GM20431 (cell line): ENCODE data around the gene UAP1L1.

Experiments
- in situ Hi-C: fragments of 300-500 bp; cut with MseI, MboI; formaldehyde crosslinking; loops from one replicate; pipeline ENCODE4 v1.15.0; 2020; ENCODE audit warnings: low sequenced_read_pairs; ENCODE audit not compliant: unreplicated experiment

The UAP1L1 gene

GRCh38 chr9:137127301-137128157, 50.2 kb downstream of the UAP1L1 start:
- in situ Hi-C loops: loop anchor here (10.0 kb wide), 1 partner anchor 97 kb away; the partner anchor contains the start of genes CYSRT1, RNF208 and RNF224

DNA sequence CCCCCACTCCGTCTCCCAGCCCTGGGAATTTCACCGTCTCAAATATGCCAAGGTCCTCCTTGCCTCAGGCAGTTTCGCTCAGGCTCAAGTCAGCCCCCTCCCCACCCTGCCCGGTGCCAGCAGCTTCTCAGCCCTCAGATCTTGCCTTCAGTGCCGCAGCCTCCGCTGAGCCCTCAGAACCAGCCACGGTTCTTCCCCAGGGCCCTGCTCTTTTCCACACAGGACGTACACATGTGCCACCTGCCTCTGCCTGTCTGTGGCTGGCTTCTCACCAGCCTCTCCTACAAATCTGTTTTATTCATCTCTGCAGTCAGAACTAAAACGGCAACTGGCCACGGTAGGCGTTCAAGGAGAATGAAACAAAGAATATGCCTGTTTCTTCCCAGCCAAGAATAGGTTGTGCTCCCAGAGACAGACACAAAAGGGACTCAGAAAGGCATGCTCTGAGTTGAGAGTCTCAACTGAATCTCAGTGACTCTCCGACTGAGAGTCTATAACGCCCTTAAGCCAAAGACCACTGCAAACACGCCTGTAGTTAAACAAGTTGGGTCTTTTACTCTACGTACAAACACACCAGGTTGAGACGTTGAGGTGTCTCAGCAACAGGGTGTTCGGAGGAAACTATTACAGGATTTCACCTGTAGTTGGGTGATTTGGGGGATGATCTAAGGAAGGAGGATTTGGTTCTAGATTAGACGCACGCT, 51.0 kb downstream of the UAP1L1 start:
- in situ Hi-C loops: loop anchor here (10.0 kb wide), 1 partner anchor 96 kb away; the partner anchor contains the start of genes CYSRT1, RNF208 and RNF224

DNA sequence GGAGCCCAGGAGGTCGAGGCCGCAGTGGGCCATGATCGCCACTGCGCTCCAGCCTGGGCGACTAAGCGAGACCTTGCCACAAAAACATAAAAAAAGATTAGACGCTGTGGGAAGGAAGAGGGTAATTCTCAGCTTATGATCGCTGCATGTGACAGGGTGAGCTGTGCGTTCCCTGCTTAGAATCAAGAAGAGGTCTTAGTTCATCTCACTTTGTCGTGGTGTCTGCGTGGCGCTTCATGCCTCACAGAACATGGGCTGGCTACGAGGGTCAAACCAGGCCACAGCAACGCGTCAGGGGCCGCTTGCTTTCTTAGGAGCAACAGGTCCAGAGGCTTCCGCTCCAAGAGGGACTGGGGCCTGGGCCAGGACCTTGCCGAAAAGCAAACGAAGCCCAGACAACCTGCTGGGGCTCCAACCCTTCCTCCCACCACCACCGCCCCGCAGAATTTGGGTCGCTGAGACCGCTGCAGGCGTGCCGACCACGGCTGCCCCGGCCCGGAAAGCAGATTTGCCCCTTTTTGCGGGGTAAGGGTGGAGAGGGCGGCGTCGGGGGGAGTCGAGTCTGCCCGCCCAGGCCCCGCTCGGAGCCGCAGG, 51.6 kb downstream of the UAP1L1 start:
- in situ Hi-C loops: loop anchor here (10.0 kb wide), 1 partner anchor 96 kb away; the partner anchor contains the start of genes CYSRT1, RNF208 and RNF224

DNA sequence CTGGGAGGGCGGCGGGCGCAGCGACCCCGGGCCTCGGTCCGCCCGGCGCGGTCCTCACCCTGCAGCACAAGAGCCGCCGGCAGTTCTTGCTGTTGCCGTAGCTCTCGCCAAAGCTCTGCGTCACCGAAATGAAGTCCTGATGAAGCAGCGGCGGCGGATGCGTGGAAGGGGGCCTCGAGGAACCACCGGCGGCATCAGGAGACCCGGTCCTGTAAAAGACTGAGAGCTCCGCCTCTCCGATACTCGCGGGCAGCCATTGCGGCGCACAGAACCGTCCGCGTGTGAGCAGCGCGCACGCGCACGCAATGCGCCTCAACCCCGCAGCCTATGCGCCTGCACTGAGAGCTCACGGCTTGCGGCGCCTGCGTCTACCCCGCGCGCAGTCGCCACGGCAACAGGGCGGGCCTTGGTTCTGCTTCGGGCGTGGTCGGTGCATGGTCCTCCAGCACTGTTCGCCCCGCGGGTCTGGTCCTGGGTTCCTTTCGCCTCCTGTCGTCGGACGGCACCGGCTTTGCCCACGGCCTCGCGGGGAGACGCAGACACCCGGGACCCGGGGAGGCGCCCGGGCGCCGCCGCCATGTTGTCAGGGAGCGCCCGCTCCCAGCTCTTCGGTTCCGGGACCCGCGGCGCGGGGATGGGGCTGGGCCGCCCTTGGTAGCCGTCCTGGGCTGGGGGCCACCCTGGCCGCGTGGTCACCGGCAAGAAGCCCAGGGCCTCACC, 52.3 kb downstream of the UAP1L1 start:
- in situ Hi-C loops: loop anchor here (10.0 kb wide), 1 partner anchor 95 kb away; the partner anchor contains the start of genes CYSRT1, RNF208 and RNF224

- in situ Hi-C loops: no loop called here
Observed at GRCh38 chr9:137130176-137130755, 52.9 kb downstream of the UAP1L1 start.
